Stimulated activated CD4-positive, alpha-beta T cell treated with anti-CD3 and anti-CD28 coated beads, Interleukin-2, amount 100 ng/mL, for 48 hours (primary cell): Measurements from ENCODE around the gene C12orf60.

Experiments used
- DNase-seq, 2 donors: peaks; one replicate each; pipeline ENCODE4 v3.0.0-alpha.2; 2020

C12orf60 gene

GRCh38 chr12:14839262-14839661 is 35.8 kb downstream of the C12orf60 start:
- no peak for DNase-seq

- no peak for DNase-seq
Measured at GRCh38 chr12:14840616-14841015, 37.1 kb downstream of the C12orf60 start.

- DNase-seq = no peak
Measured at GRCh38 chr12:14841761-14842160, 38.3 kb downstream of the C12orf60 start.

- DNase-seq = no peak
Measured at GRCh38 chr12:14842315-14842714, 38.8 kb downstream of the C12orf60 start.

- no peak for DNase-seq
Measured at GRCh38 chr12:14843425-14843887, 40.0 kb downstream of the C12orf60 start, which contains the start of gene ART4. Gene ART4 (minus strand): TSS chr12:14843526. CDS start chr12:14843113, 413 bp downstream.

- DNase-seq = no peak
Measured at GRCh38 chr12:14844401-14844800, 40.9 kb downstream of the C12orf60 start.

- DNase-seq = peak; percentile 23 to 29
Measured at GRCh38 chr12:14845350-14845750, 41.9 kb downstream of the C12orf60 start.

GRCh38 chr12:14846042-14846587 is 42.6 kb downstream of the C12orf60 start:
- DNase-seq = no peak

GRCh38 chr12:14846876-14847580 is 43.6 kb downstream of the C12orf60 start:
- no peak for DNase-seq

GRCh38 chr12:14849661-14850060 is 46.2 kb downstream of the C12orf60 start:
- no peak for DNase-seq

GRCh38 chr12:14850929-14851663 is 47.6 kb downstream of the C12orf60 start:
- no peak for DNase-seq

- DNase-seq = no peak
Measured at GRCh38 chr12:14852880-14853279, 49.4 kb downstream of the C12orf60 start.

GRCh38 chr12:14853961-14854360 is 50.5 kb downstream of the C12orf60 start:
- no peak for DNase-seq

- DNase-seq = no peak
Measured at GRCh38 chr12:14854586-14855183, 51.2 kb downstream of the C12orf60 start.

GRCh38 chr12:14858513-14858912 is 55.0 kb downstream of the C12orf60 start:
- no peak for DNase-seq

- no peak for DNase-seq
Measured at GRCh38 chr12:14860490-14860889, 57.0 kb downstream of the C12orf60 start.

GRCh38 chr12:14868916-14869506 is 65.5 kb downstream of the C12orf60 start:
- no peak for DNase-seq

- DNase-seq = no peak
Measured at GRCh38 chr12:14871247-14871646, 67.8 kb downstream of the C12orf60 start.

GRCh38 chr12:14871886-14872285 is 68.4 kb downstream of the C12orf60 start:
- no peak for DNase-seq

- DNase-seq = no peak
Measured at GRCh38 chr12:14873440-14874185, 70.1 kb downstream of the C12orf60 start.
